HepG2 (cell line): Measurements from ENCODE around the gene ADGRG6. TPM values are rescaled to one million over a fixed set of nuclear protein-coding genes. Genes with fewer than 3 reads are reported as not detected.

ENCODE experiments used
- FOXC1 ChIP-seq: sonication (generic); formaldehyde crosslinking; IDR thresholded peaks from 2 replicates; pipeline ENCODE4 v1.8.0; 2022; ENCODE audit warnings: mild to moderate bottlenecking, missing genetic modification reagents, borderline replicate concordance
- GABPB1 ChIP-seq: IDR thresholded peaks from 2 replicates; pipeline ENCODE4 v1.6.1; 2016; ENCODE audit warnings: mild to moderate bottlenecking, missing genetic modification reagents, moderate library complexity, missing compliant biosample characterization
- HBP1 ChIP-seq: IDR thresholded peaks from 2 replicates; pipeline ENCODE4 v1.6.1; 2016; ENCODE audit warnings: low read depth, control low read depth
- HOXD1 ChIP-seq: sonication (generic); formaldehyde crosslinking; IDR thresholded peaks from 2 replicates; pipeline ENCODE4 v1.5.0; 2020; ENCODE audit warnings: missing genetic modification reagents
- JUNB ChIP-seq: sonication (generic); formaldehyde crosslinking; IDR thresholded peaks from 2 replicates; pipeline ENCODE4 v1.8.0; 2022; ENCODE audit warnings: missing genetic modification reagents, mild to moderate bottlenecking, borderline replicate concordance
- KDM5A ChIP-seq: fragments of 200-600 bp; sonication (generic); IDR thresholded peaks from 2 replicates; pipeline ENCODE4 v1.7.0; 2018; ENCODE audit warnings: antibody characterized with exemption, mild to moderate bottlenecking, low read length, borderline replicate concordance
- MBNL3 ChIP-seq: fragments of 250-450 bp; sonication (Bioruptor Pico); conservative IDR thresholded peaks from 2 replicates; pipeline ENCODE4 v1.8.0; 2022; ENCODE audit warnings: mild to moderate bottlenecking, inconsistent platforms
- NFYB ChIP-seq: sonication (generic); formaldehyde crosslinking; IDR thresholded peaks from 2 replicates; pipeline ENCODE4 v1.4.0; 2020; ENCODE audit warnings: missing genetic modification reagents
- PCBP2 ChIP-seq: fragments of 200-400 bp; formaldehyde crosslinking; optimal IDR thresholded peaks from 2 replicates; pipeline ENCODE3; 2018; ENCODE audit warnings: low read length, low read depth; ENCODE audit not compliant: poor library complexity, severe bottlenecking
- PITX1 ChIP-seq: sonication (generic); formaldehyde crosslinking; IDR thresholded peaks from 2 replicates; pipeline ENCODE4 v1.5.1; 2020; ENCODE audit warnings: mild to moderate bottlenecking, missing genetic modification reagents
- PLSCR1 ChIP-seq: sonication (generic); formaldehyde crosslinking; IDR thresholded peaks from 2 replicates; pipeline ENCODE4 v1.5.0; 2020; ENCODE audit warnings: missing genetic modification reagents, mild to moderate bottlenecking, borderline replicate concordance
- SIX4 ChIP-seq: sonication (generic); formaldehyde crosslinking; IDR thresholded peaks from 2 replicates; pipeline ENCODE4 v1.4.0; 2020; ENCODE audit warnings: missing genetic modification reagents
- SRF ChIP-seq: IDR thresholded peaks from 2 replicates; pipeline ENCODE4 v1.6.1; 2011; ENCODE audit warnings: mild to moderate bottlenecking, low read depth, low read length, moderate library complexity
- STAG1 ChIP-seq: sonication (generic); formaldehyde crosslinking; IDR thresholded peaks from 2 replicates; pipeline ENCODE4 v1.4.0; 2020; ENCODE audit warnings: missing genetic modification reagents
- TBP ChIP-seq: sonication (generic); formaldehyde crosslinking; IDR thresholded peaks from 2 replicates; pipeline ENCODE4 v1.5.0; 2020; ENCODE audit warnings: missing genetic modification reagents
- TBX3 ChIP-seq: fragments of 450-650 bp; IDR thresholded peaks from 2 replicates; pipeline ENCODE4 v1.6.1; 2017; ENCODE audit warnings: antibody characterized with exemption, mild to moderate bottlenecking, inconsistent platforms, borderline replicate concordance
- ZNF180 ChIP-seq: sonication (generic); formaldehyde crosslinking; IDR thresholded peaks from 2 replicates; pipeline ENCODE4 v1.4.0; 2020; ENCODE audit warnings: low read depth, missing genetic modification reagents, borderline replicate concordance
- ZNF235 ChIP-seq: sonication (generic); formaldehyde crosslinking; IDR thresholded peaks from 2 replicates; pipeline ENCODE4 v1.8.1; 2023; ENCODE audit warnings: mild to moderate bottlenecking, missing genetic modification reagents, borderline replicate concordance
- ZNF329 ChIP-seq: sonication (generic); formaldehyde crosslinking; IDR thresholded peaks from 2 replicates; pipeline ENCODE4 v1.9.0; 2021; ENCODE audit warnings: low read depth, mild to moderate bottlenecking, missing genetic modification reagents
- ZNF383 ChIP-seq: sonication (generic); formaldehyde crosslinking; IDR thresholded peaks from 2 replicates; pipeline ENCODE4 v1.4.0; 2020; ENCODE audit warnings: missing genetic modification reagents, mild to moderate bottlenecking, borderline replicate concordance
- ZNF432 ChIP-seq: sonication (generic); formaldehyde crosslinking; IDR thresholded peaks from 2 replicates; pipeline ENCODE4 v1.5.0; 2020; ENCODE audit warnings: missing genetic modification reagents, mild to moderate bottlenecking, borderline replicate concordance
- ZNF543 ChIP-seq: sonication (generic); formaldehyde crosslinking; IDR thresholded peaks from 2 replicates; pipeline ENCODE4 v1.4.0; 2020; ENCODE audit warnings: mild to moderate bottlenecking, missing genetic modification reagents
- ZNF609 ChIP-seq: sonication (generic); formaldehyde crosslinking; IDR thresholded peaks from 2 replicates; pipeline ENCODE4 v1.4.0; 2020; ENCODE audit warnings: mild to moderate bottlenecking, missing genetic modification reagents, borderline replicate concordance
- ZNF747 ChIP-seq: sonication (generic); formaldehyde crosslinking; IDR thresholded peaks from 2 replicates; pipeline ENCODE4 v1.8.1; 2023; ENCODE audit warnings: missing genetic modification reagents, mild to moderate bottlenecking, borderline replicate concordance
- ZSCAN9 ChIP-seq: IDR thresholded peaks from 2 replicates; pipeline ENCODE4 v1.6.1; 2016; ENCODE audit warnings: borderline replicate concordance
- polyA plus RNA-seq, 8 experiments: library from polyadenylated mRNA; depleted of rRNA in 3 of 8; stranded (reverse) in 7 of 8; unstranded in 1 of 8; fragments of >200 nt; fragmentation: Illumina TruSeq in 4 of 8; extraction: Trizol in 4 of 8; gene quantifications; 2 replicates each; pipeline versions ENCODE4 v1.2.1 to v1.2.3, GENCODE V29; 2011 to 2016; ENCODE audit warnings: low read depth in 4 of 8, missing spikeins in 1 of 8, mixed read lengths in 1 of 8; ENCODE audit not compliant: insufficient read depth in 1 of 8
- total RNA-seq, 5 experiments: library from RNA; depleted of rRNA; stranded (reverse); fragments of >200 nt; fragmentation: Illumina TruSeq; extraction: Trizol; gene quantifications; 2 replicates each; pipeline ENCODE4 v1.2.3, GENCODE V29; 2016; ENCODE audit warnings: low read depth in 1 of 5

Gene ADGRG6
- total and polyA plus RNA-seq, 2 of the 13 experiments (the other 11 are each of a cell fraction or from before 2014, with no cell fraction given): 129 to 249 TPM

- TF ChIP-seq NFYB (CRISPR knock-in tag): no peak; the same call in 1 of the 2 replicates
- TF ChIP-seq SIX4: peak; percentile 87
- no peak for TF ChIP-seq TBP (CRISPR knock-in tag)
- TF ChIP-seq ZNF609: peak; percentile 94
- TF ChIP-seq GABPB1 (CRISPR knock-in tag): no peak
- TF ChIP-seq FOXC1 (CRISPR knock-in tag): no peak
- TF ChIP-seq ZNF329 (CRISPR knock-in tag): no peak
- no peak for TF ChIP-seq ZNF432
- no peak for TF ChIP-seq PCBP2
- no peak for TF ChIP-seq PLSCR1 (CRISPR knock-in tag)
- peak; percentile 7; the same call in 1 of the 2 replicates for TF ChIP-seq TBX3
- no peak; the same call in 1 of the 2 replicates for TF ChIP-seq JUNB (CRISPR knock-in tag)
- no peak for TF ChIP-seq ZNF543 (CRISPR knock-in tag)
- TF ChIP-seq ZSCAN9 (CRISPR knock-in tag): no peak; the same call in 1 of the 2 replicates
- peak; percentile 11 for TF ChIP-seq STAG1 (CRISPR knock-in tag)
- no peak for TF ChIP-seq ZNF180 (CRISPR knock-in tag)
- TF ChIP-seq PITX1 (CRISPR knock-in tag): peak; percentile 81
- 0 out of 2 replicates have a peak, but pooled peaks have one; percentile 43 for TF ChIP-seq ZNF747 (CRISPR knock-in tag)
- no peak for TF ChIP-seq HOXD1 (CRISPR knock-in tag)
- peak; percentile 33; the same call in 1 of the 2 replicates for TF ChIP-seq KDM5A
- no peak for TF ChIP-seq HBP1 (CRISPR knock-in tag)
- no peak for TF ChIP-seq ZNF383 (CRISPR knock-in tag)
- no peak; the same call in 1 of the 2 replicates for TF ChIP-seq SRF
- TF ChIP-seq MBNL3 (CRISPR knock-in tag): no peak
- no peak for TF ChIP-seq ZNF235 (CRISPR knock-in tag)
These were observed 29.3 kb downstream of the ADGRG6 start (continued) for GRCh38 chr6:142331075-142331551.
